ENCODE results near the gene ZNRD2.

GRCh38 chr11:65551572-65552387 lies 18.5 kb upstream of the ZNRD2 start:
- TF ChIP-seq EZH2phosphoT487 (conservative IDR thresholded peaks at IDR 0.05; ENCODE audit: low read length) (no peak), CTCF (IDR thresholded peaks at IDR 0.05; ENCODE audit: insufficient read depth, low read length, poor library complexity, severe bottlenecking) (peak; percentile 86)
